GM12878 (cell line): ENCODE data around the gene TEX36. TPM values are rescaled to one million over a fixed set of nuclear protein-coding genes. Genes with fewer than 3 reads are reported as not detected.

ENCODE experiments used
- ATAC-seq: fragments of 200-7000 bp; cut with Tn5 transposase; 3 replicates; pipeline ENCODE4 v1.9.1; 2020; ENCODE audit warnings: mild to moderate bottlenecking, moderate library complexity
- BruUV-seq: library from RNA; stranded (reverse); fragments of 400-500 nt; replicated peaks from 2 replicates; lab custom pipeline; 2021; lab: Mats Ljungman, UMichigan
- CTCF ChIA-PET: fragments of 300-600 bp; sonication (Branson Sonifier 250); formaldehyde crosslinking; extraction: SDS; loops from one replicate; lab custom pipeline; 2021; ENCODE audit warnings: inconsistent platforms; lab: Yijun Ruan, JAX
- POLR2A ChIA-PET: fragments of 350-600 bp; formaldehyde crosslinking; extraction: SDS; loops from one replicate; lab custom pipeline; 2021; ENCODE audit warnings: inconsistent platforms; lab: Charles Lee
- RAD21 ChIA-PET: fragments of 300-600 bp; sonication (Branson Sonifier 250); formaldehyde crosslinking; loops from one replicate; lab custom pipeline; 2023; ENCODE audit warnings: antibody characterized with exemption; ENCODE audit not compliant: unreplicated experiment; lab: Charles Lee
- SMC1A ChIA-PET: fragments of 300-600 bp; sonication (Branson Sonifier 250); formaldehyde crosslinking; loops from one replicate; lab custom pipeline; 2023; ENCODE audit not compliant: unreplicated experiment, uncharacterized antibody; lab: Charles Lee
- DNase-seq: peaks from one replicate; pipeline ENCODE4 v3.0.0-alpha.2; 2011; ENCODE audit warnings: low read depth, low spot score
- FAIRE-seq: peaks from 3 replicates; lab custom pipeline; 2011; peaks lifted over from hg19 to GRCh38; lab: Jason Lieb, UNC
- H2AFZ ChIP-seq: 2 replicates; pipeline ENCODE4 v1.6.0; 2011; ENCODE audit warnings: low read depth, low read length, control low read depth; ENCODE audit not compliant: control insufficient read depth
- H3K27ac ChIP-seq: 2 replicates; pipeline ENCODE4 v1.5.1; 2011; ENCODE audit warnings: control low read depth; ENCODE audit not compliant: control insufficient read depth, insufficient read depth
- H3K27me3 ChIP-seq, 2 experiments: replicated peaks in 1 of 2; 2 replicates each; pipeline versions ENCODE4 v1.6.0 to v1.6.1; 2011; ENCODE audit warnings: low read length in 1 of 2; ENCODE audit not compliant: control insufficient read depth in 2 of 2, insufficient read depth in 2 of 2
- H3K36me3 ChIP-seq, 2 experiments: 2 replicates each; pipeline ENCODE4 v1.5.1; 2011; ENCODE audit warnings: low read length in 1 of 2; ENCODE audit not compliant: control insufficient read depth in 2 of 2, insufficient read depth in 2 of 2
- H3K4me1 ChIP-seq: 2 replicates; pipeline ENCODE4 v1.6.1; 2011; ENCODE audit warnings: mild to moderate bottlenecking, low read length, moderate library complexity, mixed read lengths; ENCODE audit not compliant: control insufficient read depth, insufficient read depth
- H3K4me2 ChIP-seq: 2 replicates; pipeline ENCODE4 v1.6.0; 2011; ENCODE audit warnings: control low read depth; ENCODE audit not compliant: control insufficient read depth, insufficient read depth
- H3K4me3 ChIP-seq: fragments of 200-600 bp; sonication (generic); 2 replicates; pipeline ENCODE4 v1.5.1; 2016
- H3K79me2 ChIP-seq: 2 replicates; pipeline ENCODE4 v1.6.0; 2011; ENCODE audit warnings: low read length; ENCODE audit not compliant: control insufficient read depth, insufficient read depth
- H3K9ac ChIP-seq: 2 replicates; pipeline ENCODE4 v1.8.0; 2011; ENCODE audit warnings: low read length, control low read depth, mixed read lengths; ENCODE audit not compliant: control insufficient read depth, insufficient read depth
- H3K9me3 ChIP-seq: replicated peaks from 3 replicates; pipeline ENCODE4 v1.5.1; 2011; ENCODE audit warnings: mild to moderate bottlenecking, low read length; ENCODE audit not compliant: control insufficient read depth, insufficient read depth
- H4K20me1 ChIP-seq: 2 replicates; pipeline ENCODE4 v1.6.0; 2011; ENCODE audit not compliant: control insufficient read depth, insufficient read depth
- CBX3 ChIP-seq: fragments of 200-600 bp; sonication (generic); IDR thresholded peaks from 2 replicates; pipeline ENCODE4 v1.6.1; 2016; ENCODE audit warnings: low read depth, borderline replicate concordance
- CBX5 ChIP-seq: sonication (generic); IDR thresholded peaks from 2 replicates; pipeline ENCODE4 v1.6.1; 2016; ENCODE audit warnings: low read depth, moderate library complexity, mild to moderate bottlenecking, inconsistent platforms
- FOS ChIP-seq: IDR thresholded peaks from 3 replicates; pipeline ENCODE4 v1.6.1; 2011; ENCODE audit warnings: borderline replicate concordance; ENCODE audit not compliant: insufficient read length; ENCODE audit errors: extremely low read depth
- JUNB ChIP-seq: IDR thresholded peaks from 2 replicates; pipeline ENCODE4 v1.6.1; 2016; ENCODE audit warnings: antibody characterized with exemption, mild to moderate bottlenecking
- KAT2A ChIP-seq: conservative IDR thresholded peaks from 2 replicates; pipeline ENCODE4 v1.6.1; 2011; ENCODE audit warnings: low read depth, low read length; ENCODE audit not compliant: control insufficient read depth
- PML ChIP-seq: IDR thresholded peaks from 2 replicates; pipeline ENCODE4 v1.6.1; 2012; ENCODE audit warnings: low read length, inconsistent platforms
- SIN3A ChIP-seq: IDR thresholded peaks from 2 replicates; pipeline ENCODE4 v1.6.1; 2012; ENCODE audit warnings: low read depth, low read length, improper control_type of control experiment
- SIX5 ChIP-seq: IDR thresholded peaks from 2 replicates; pipeline ENCODE4 v1.6.1; 2011; ENCODE audit warnings: mild to moderate bottlenecking, low read depth, low read length, moderate library complexity; ENCODE audit not compliant: severe bottlenecking
- SREBF2 ChIP-seq: IDR thresholded peaks from 2 replicates; pipeline ENCODE4 v1.6.1; 2012; ENCODE audit warnings: mild to moderate bottlenecking, low read length
- TBL1XR1 ChIP-seq: IDR thresholded peaks from 2 replicates; pipeline ENCODE4 v1.6.1; 2012; ENCODE audit warnings: low read depth, low read length, improper control_type of control experiment
- TCF12 ChIP-seq: IDR thresholded peaks from 2 replicates; pipeline ENCODE4 v1.6.1; 2011; ENCODE audit warnings: low read depth, mild to moderate bottlenecking, low read length
- USF2 ChIP-seq: IDR thresholded peaks from 2 replicates; pipeline ENCODE4 v1.6.1; 2011; ENCODE audit warnings: low read depth, low read length, improper control_type of control experiment, borderline replicate concordance
- ZBED1 ChIP-seq: IDR thresholded peaks from 2 replicates; pipeline ENCODE4 v1.6.1; 2016; ENCODE audit warnings: borderline replicate concordance
- ZNF274 ChIP-seq: IDR thresholded peaks from one replicate; pipeline ENCODE4 v1.8.0; 2011; ENCODE audit not compliant: insufficient read length, insufficient read depth
- WGBS: methylation state at CpG from one replicate; pipeline ENCODE4 v1.1.6; 2016; ENCODE audit warnings: low lambda C conversion rate; ENCODE audit not compliant: insufficient replicate concordance, insufficient coverage; ENCODE audit errors: missing lambda C conversion rate; 5-methylcytosine and 5-hydroxymethylcytosine counted together
- in situ Hi-C: fragments of 300-500 bp; cut with MboI; formaldehyde crosslinking; loops from 9 replicates; pipeline ENCODE4 v1.14.3; 2018; ENCODE audit warnings: mixed read lengths
- intact Hi-C: fragments of 100-400 bp; cut with micrococcal nuclease; formaldehyde crosslinking; loops from one replicate; pipeline ENCODE4 v1.14.2; 2022; ENCODE audit not compliant: unreplicated experiment
- polyA plus RNA-seq, 11 experiments: library from polyadenylated mRNA; depleted of rRNA in 4 of 11; unstranded in 6 of 11; stranded (reverse) in 5 of 11; fragments of >200 nt; fragmentation: Nextera tagmentation in 4 of 11; fragmentation: Illumina TruSeq in 1 of 11; extraction: Ambion mirVana in 4 of 11; extraction: Trizol in 1 of 11; gene quantifications; 1 replicate in 1 of 11; 2 replicates in 10 of 11; pipeline versions ENCODE4 v1.2.1 to v1.2.3, GENCODE V29; 2011 to 2016; ENCODE audit warnings: inconsistent platforms in 2 of 11, missing spikeins in 2 of 11, low read depth in 1 of 11
- total RNA-seq, 4 experiments: library from RNA; depleted of rRNA in 3 of 4; stranded (reverse); fragments of >200 nt in 3 of 4; fragmentation: Illumina TruSeq in 1 of 4; extraction: Trizol in 1 of 4; gene quantifications; 2 replicates each; pipeline versions ENCODE4 v1.2.1 to v1.2.3, GENCODE V29; 2013 to 2021

Gene TEX36
- total and polyA plus RNA-seq, 10 of the 15 experiments (the other 5 are each of a cell fraction or from before 2014, with no cell fraction given) = not detected

GRCh38 chr10:125624800-125625199, 58.2 kb downstream of the TEX36 start:
- in situ Hi-C loops (no loop called here), intact Hi-C loops (no loop called here)
- no peaks in the 10 kb centered on the region for H4K20me1 ChIP-seq
- no peak for FAIRE-seq
- H3K4me3 ChIP-seq = no peak overlapping the region
- H3K36me3 ChIP-seq = no peaks in the 10 kb centered on the region
- 59% methylated on average over 7 of the region's 7 CpGs for WGBS
- DNase-seq = no peak
- H2AFZ ChIP-seq = no peak overlapping the region
- no peaks in the 10 kb centered on the region for H3K4me1 ChIP-seq
- no peaks in the 10 kb centered on the region for H3K79me2 ChIP-seq
- RAD21 ChIA-PET = no interaction called here
- no peak overlapping the region for H3K27ac ChIP-seq
- no peak for TF ChIP-seq CBX5
- TF ChIP-seq TBL1XR1 = no peak
- no peak for TF ChIP-seq ZNF274
- TF ChIP-seq SREBF2 = no peak
- TF ChIP-seq USF2 = no peak
- TF ChIP-seq PML = no peak
- TF ChIP-seq SIN3A = no peak
- TF ChIP-seq JUNB = no peak
- TF ChIP-seq ZBED1 = no peak
- TF ChIP-seq FOS = no peak
- no peak for TF ChIP-seq TCF12
- no peak for TF ChIP-seq KAT2A
- TF ChIP-seq CBX3 = no peak
- TF ChIP-seq SIX5 = no peak
- H3K27me3 ChIP-seq = no peaks in the 10 kb centered on the region
- CTCF ChIA-PET = no interaction called here
- H3K4me2 ChIP-seq = no peak overlapping the region
- ATAC-seq = no peak
- SMC1A ChIA-PET = no interaction called here
- H3K9me3 ChIP-seq = no peaks in the 10 kb centered on the region; the same call in 2 of the 3 replicates
- H3K9ac ChIP-seq = no peak overlapping the region
- POLR2A ChIA-PET = no interaction called here
- BruUV-seq = no TSS peak
